ENCODE results near the gene TNIK. TPM values are rescaled to one million over a fixed set of nuclear protein-coding genes. Genes with fewer than 3 reads are reported as not detected.

Gene TNIK
- polyA plus RNA-seq, 1 of the 3 experiments (the other 2 are of a cell fraction), result 19.4 TPM

DNA sequence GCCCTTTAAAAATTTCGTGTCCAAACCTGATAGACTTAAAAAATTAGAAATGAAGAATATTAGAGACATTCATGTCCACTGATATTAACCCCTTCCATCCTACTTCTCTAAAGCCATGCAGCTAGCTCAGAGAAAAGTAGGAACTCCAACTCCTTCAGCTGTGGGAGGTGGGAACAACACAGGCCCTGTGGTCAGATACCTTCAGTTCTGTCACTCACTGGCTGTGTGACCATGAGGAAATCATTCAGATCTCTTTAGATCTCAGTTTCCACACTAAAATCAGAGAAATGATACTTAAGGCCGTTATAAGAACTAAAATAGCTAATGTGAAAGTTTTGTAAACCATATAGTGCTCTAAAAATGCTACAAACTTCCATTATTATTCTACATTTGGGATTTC lies 209.8 kb downstream of the TNIK start:
- 78% methylated on average over 2 of the region's 2 CpGs for WGBS (ENCODE audit: low lambda C conversion rate)
- no peaks in the 10 kb centered on the region for H4K20me1 ChIP-seq (ENCODE audit: insufficient read depth)
- no peak for DNase-seq
- no peaks in the 10 kb centered on the region for H3K36me3 ChIP-seq (replicated peaks in 1 of 2; ENCODE audit: control insufficient read depth in 1 of 2, insufficient read depth in 2 of 2, low read length in 1 of 2)
- no peaks in the 10 kb centered on the region for H3K9me3 ChIP-seq
- TF ChIP-seq RAD21 (IDR thresholded peaks at IDR 0.05; ENCODE audit: low read length) (no peak), RFX5 (IDR thresholded peaks at IDR 0.05; ENCODE audit: low read length) (no peak), MAX (IDR thresholded peaks at IDR 0.05; ENCODE audit: low read depth) (no peak), TAF1 (IDR thresholded peaks at IDR 0.05; ENCODE audit: borderline replicate concordance, low read depth, low read length) (no peak), TCF12 (IDR thresholded peaks at IDR 0.05) (no peak), GABPA (IDR thresholded peaks at IDR 0.05; ENCODE audit: low read depth) (no peak), FOXM1 (IDR thresholded peaks at IDR 0.05; ENCODE audit: low read depth) (no peak), MEF2A (IDR thresholded peaks at IDR 0.05; ENCODE audit: borderline replicate concordance, low read depth) (no peak), POLR2AphosphoS5 (IDR thresholded peaks at IDR 0.05; ENCODE audit: low read depth, low read length) (no peak), JUND (IDR thresholded peaks at IDR 0.05) (no peak), RXRA (IDR thresholded peaks at IDR 0.05; ENCODE audit: borderline replicate concordance, low read depth) (no peak), ELF1 (IDR thresholded peaks at IDR 0.05) (no peak), YY1 (IDR thresholded peaks at IDR 0.05; ENCODE audit: low read depth) (no peak), USF1 (IDR thresholded peaks at IDR 0.05; ENCODE audit: borderline replicate concordance, low read depth) (no peak), EP300 (IDR thresholded peaks at IDR 0.05; ENCODE audit: borderline replicate concordance in 1 of 2, low read depth in 1 of 2, low read length in 1 of 2) (no peak), RCOR1 (IDR thresholded peaks at IDR 0.05; ENCODE audit: low read length) (no peak)
- TF ChIP-seq, protein P1, sequence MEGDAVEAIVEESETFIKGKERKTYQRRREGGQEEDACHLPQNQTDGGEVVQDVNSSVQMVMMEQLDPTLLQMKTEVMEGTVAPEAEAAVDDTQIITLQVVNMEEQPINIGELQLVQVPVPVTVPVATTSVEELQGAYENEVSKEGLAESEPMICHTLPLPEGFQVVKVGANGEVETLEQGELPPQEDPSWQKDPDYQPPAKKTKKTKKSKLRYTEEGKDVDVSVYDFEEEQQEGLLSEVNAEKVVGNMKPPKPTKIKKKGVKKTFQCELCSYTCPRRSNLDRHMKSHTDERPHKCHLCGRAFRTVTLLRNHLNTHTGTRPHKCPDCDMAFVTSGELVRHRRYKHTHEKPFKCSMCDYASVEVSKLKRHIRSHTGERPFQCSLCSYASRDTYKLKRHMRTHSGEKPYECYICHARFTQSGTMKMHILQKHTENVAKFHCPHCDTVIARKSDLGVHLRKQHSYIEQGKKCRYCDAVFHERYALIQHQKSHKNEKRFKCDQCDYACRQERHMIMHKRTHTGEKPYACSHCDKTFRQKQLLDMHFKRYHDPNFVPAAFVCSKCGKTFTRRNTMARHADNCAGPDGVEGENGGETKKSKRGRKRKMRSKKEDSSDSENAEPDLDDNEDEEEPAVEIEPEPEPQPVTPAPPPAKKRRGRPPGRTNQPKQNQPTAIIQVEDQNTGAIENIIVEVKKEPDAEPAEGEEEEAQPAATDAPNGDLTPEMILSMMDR (IDR thresholded peaks at IDR 0.05), result no peak
- TF ChIP-seq, protein P2, sequence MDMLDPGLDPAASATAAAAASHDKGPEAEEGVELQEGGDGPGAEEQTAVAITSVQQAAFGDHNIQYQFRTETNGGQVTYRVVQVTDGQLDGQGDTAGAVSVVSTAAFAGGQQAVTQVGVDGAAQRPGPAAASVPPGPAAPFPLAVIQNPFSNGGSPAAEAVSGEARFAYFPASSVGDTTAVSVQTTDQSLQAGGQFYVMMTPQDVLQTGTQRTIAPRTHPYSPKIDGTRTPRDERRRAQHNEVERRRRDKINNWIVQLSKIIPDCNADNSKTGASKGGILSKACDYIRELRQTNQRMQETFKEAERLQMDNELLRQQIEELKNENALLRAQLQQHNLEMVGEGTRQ (IDR thresholded peaks at IDR 0.05; ENCODE audit: borderline replicate concordance, low read depth, low read length), result no peak
- TF ChIP-seq, protein P3, sequence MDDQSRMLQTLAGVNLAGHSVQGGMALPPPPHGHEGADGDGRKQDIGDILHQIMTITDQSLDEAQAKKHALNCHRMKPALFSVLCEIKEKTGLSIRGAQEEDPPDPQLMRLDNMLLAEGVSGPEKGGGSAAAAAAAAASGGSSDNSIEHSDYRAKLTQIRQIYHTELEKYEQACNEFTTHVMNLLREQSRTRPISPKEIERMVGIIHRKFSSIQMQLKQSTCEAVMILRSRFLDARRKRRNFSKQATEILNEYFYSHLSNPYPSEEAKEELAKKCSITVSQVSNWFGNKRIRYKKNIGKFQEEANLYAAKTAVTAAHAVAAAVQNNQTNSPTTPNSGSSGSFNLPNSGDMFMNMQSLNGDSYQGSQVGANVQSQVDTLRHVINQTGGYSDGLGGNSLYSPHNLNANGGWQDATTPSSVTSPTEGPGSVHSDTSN (IDR thresholded peaks at IDR 0.05), result no peak
- no peaks in the 10 kb centered on the region for H3K9me2 ChIP-seq
- no peak overlapping the region for H2AFZ ChIP-seq (ENCODE audit: low read depth)
- peaks cover 34% of the 10 kb centered on the region for H3K79me2 ChIP-seq (ENCODE audit: insufficient read depth)
- no peaks in the 10 kb centered on the region for H3F3A ChIP-seq (replicated peaks; ENCODE audit: insufficient read depth)
- H3K27ac ChIP-seq (ENCODE audit: low read depth in 2 of 2, low read length in 1 of 2), result no peak overlapping the region
- POLR2A ChIA-PET, result no interaction called here
- CTCF ChIA-PET, result no interaction called here
- H3K27me3 ChIP-seq (ENCODE audit: insufficient read depth), result no peaks in the 10 kb centered on the region
- H3K4me3 ChIP-seq (ENCODE audit: low read depth in 2 of 2, low read length in 1 of 2), result no peak overlapping the region
- no peak overlapping the region for H3K9ac ChIP-seq
- H3K4me1 ChIP-seq (ENCODE audit: control insufficient read depth in 1 of 2, insufficient read depth in 2 of 2, low read depth in 1 of 2, low read length in 1 of 2), result peaks cover 0 to 3% of the 10 kb centered on the region in 2 experiments; a peak in 2 of 4 replicates
- H3K4me2 ChIP-seq, result no peak overlapping the region
